Measurements from ENCODE around the gene STK40.

DNA sequence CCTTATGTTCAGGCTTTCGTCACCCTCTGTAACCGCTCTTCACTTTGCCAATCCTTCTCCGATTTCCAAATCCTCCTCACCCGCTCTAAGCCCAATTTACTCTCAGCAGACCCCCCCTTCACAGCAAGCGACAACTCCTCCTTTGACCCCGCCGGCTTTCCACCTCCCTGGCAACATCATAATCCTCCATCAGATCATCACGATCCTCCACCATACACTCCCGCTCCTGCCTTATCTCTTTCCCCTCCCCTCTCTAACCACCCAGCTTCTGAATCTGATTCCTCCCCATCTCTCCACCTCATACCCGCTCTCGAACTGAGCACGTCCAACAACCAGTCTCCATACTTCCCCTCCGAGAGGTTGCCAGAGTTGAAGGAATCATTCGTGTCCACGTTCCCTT, 54.8 kb downstream of the STK40 start:
- TF ChIP-seq, protein P1, sequence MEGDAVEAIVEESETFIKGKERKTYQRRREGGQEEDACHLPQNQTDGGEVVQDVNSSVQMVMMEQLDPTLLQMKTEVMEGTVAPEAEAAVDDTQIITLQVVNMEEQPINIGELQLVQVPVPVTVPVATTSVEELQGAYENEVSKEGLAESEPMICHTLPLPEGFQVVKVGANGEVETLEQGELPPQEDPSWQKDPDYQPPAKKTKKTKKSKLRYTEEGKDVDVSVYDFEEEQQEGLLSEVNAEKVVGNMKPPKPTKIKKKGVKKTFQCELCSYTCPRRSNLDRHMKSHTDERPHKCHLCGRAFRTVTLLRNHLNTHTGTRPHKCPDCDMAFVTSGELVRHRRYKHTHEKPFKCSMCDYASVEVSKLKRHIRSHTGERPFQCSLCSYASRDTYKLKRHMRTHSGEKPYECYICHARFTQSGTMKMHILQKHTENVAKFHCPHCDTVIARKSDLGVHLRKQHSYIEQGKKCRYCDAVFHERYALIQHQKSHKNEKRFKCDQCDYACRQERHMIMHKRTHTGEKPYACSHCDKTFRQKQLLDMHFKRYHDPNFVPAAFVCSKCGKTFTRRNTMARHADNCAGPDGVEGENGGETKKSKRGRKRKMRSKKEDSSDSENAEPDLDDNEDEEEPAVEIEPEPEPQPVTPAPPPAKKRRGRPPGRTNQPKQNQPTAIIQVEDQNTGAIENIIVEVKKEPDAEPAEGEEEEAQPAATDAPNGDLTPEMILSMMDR (IDR thresholded peaks at IDR 0.05; ENCODE audit: low read depth, low read length) = no peak
- TF ChIP-seq EZH2phosphoT487 (IDR thresholded peaks at IDR 0.05; ENCODE audit: low read depth) = no peak
